ENCODE measurements around the gene GRM7.
"Not testable (repeated sequence)": the region's sequence is repeated elsewhere in the genome, so short reads cannot be mapped to it uniquely, and the experiment has no call there.

The GRM7 gene

GRCh38 chr3:6860954-6861624 is at the start of gene GRM7:
TSS of gene GRM7 (plus strand) at chr3:6861115.
- no peak for DNase-seq

GRCh38 chr3:6821411-6821810 is 39.5 kb upstream of the GRM7 start:
- DNase-seq = no peak

GRCh38 chr3:6825524-6825923 is 35.4 kb upstream of the GRM7 start:
- no peak for DNase-seq

GRCh38 chr3:6827453-6827852 is 33.5 kb upstream of the GRM7 start:
- no peak for DNase-seq

GRCh38 chr3:6844723-6845122 is 16.2 kb upstream of the GRM7 start:
- DNase-seq = no peak

GRCh38 chr3:6854184-6854583 is 6.7 kb upstream of the GRM7 start:
- no peak for DNase-seq

GRCh38 chr3:6857510-6857909 is 3.4 kb upstream of the GRM7 start:
- DNase-seq = no peak

GRCh38 chr3:6860149-6860953 is 564 bp upstream of the GRM7 start:
- no peak for DNase-seq

- no peak for DNase-seq
Observed at GRCh38 chr3:6861625-6862000, 698 bp downstream of the GRM7 start.

GRCh38 chr3:6862041-6862879 is 1.3 kb downstream of the GRM7 start:
- DNase-seq = no peak

- DNase-seq = no peak
Observed at GRCh38 chr3:6862880-6863195, 1.9 kb downstream of the GRM7 start.

GRCh38 chr3:6867269-6867668 is 6.4 kb downstream of the GRM7 start:
- DNase-seq = no peak

GRCh38 chr3:6878731-6879130 is 17.8 kb downstream of the GRM7 start:
- no peak for DNase-seq

- no peak for DNase-seq
Observed at GRCh38 chr3:6912240-6912639, 51.3 kb downstream of the GRM7 start.

GRCh38 chr3:6915898-6916297 is 55.0 kb downstream of the GRM7 start:
- DNase-seq = no peak

GRCh38 chr3:6921066-6921465 is 60.2 kb downstream of the GRM7 start:
- no peak for DNase-seq

GRCh38 chr3:6921876-6922275 is 61.0 kb downstream of the GRM7 start:
- DNase-seq = no peak

GRCh38 chr3:6928064-6928463 is 67.1 kb downstream of the GRM7 start:
- no peak for DNase-seq

GRCh38 chr3:6929918-6930317 is 69.0 kb downstream of the GRM7 start:
- DNase-seq = no peak

- DNase-seq = not testable (repeated sequence)
Observed at GRCh38 chr3:6935418-6935817, 74.5 kb downstream of the GRM7 start.

- DNase-seq = no peak
Observed at GRCh38 chr3:6935970-6936369, 75.1 kb downstream of the GRM7 start.

GRCh38 chr3:6962801-6963200 is 101.9 kb downstream of the GRM7 start:
- no peak for DNase-seq

- no peak for DNase-seq
Observed at GRCh38 chr3:6965881-6966280, 105.0 kb downstream of the GRM7 start.

GRCh38 chr3:6971933-6972332 is 111.0 kb downstream of the GRM7 start:
- no peak for DNase-seq
